ENCODE measurements around the gene ILKAP.

DNA sequence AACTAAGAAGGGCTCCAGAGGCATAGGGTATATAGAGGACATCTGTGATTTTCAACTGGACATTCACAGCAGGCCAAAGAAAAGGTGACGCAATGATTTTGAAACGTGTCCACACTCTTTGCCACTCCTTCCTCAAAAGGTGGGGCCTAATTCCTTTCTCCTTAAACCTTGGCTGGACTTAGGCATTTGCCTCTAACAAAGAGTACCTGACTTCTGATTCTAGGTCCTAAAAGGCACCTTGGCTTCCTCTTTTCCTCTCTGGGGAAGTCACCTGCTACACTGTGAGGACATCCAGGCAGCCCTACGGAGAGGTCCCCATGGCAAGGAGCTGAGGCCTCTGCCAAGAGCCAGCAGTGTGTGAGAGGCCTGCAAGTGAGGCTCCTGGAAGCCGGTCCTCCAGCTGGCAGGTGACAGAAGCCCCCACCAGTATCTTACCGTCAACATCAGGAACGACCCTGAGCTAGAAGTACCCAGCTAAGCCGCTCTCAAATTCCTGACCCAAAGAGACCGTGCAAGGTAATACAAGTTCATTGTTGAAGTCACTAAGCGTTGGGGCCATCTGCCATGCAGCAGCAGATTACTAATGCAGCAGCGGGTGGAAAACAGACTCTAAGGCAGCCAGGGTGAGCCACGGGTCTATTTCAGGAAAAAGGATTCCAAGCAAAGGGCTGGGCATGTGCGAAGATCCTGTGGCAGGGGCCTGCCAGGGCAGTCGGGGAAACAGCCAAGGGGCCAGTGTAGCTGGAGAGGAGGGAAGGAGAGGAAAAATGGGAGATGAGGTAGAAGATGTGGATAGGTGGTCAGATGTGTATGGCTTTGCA, 43.7 kb upstream of the ILKAP start:
- no peak for TF ChIP-seq POLR2A (IDR thresholded peaks at IDR 0.05; ENCODE audit: low read length)
- no peak for TF ChIP-seq GATA1 (IDR thresholded peaks at IDR 0.05; ENCODE audit: low read depth, low read length)
